CD4-positive, alpha-beta T cell (primary cell): ENCODE data around the gene PARD3B. TPM values are rescaled to one million over a fixed set of nuclear protein-coding genes. Genes with fewer than 3 reads are reported as not detected.

Experiments
- ATAC-seq: fragments of 200-7000 bp; cut with Tn5 transposase; one replicate; pipeline ENCODE4 v1.10.0; 2022; ENCODE audit warnings: mild to moderate bottlenecking; ENCODE audit not compliant: poor library complexity
- CTCF ChIA-PET: fragments of 350-600 bp; sonication (Branson Sonifier 250); formaldehyde crosslinking; loops from one replicate; lab custom pipeline; 2021; ENCODE audit warnings: antibody characterized with exemption, inconsistent platforms; lab: Charles Lee
- POLR2A ChIA-PET: fragments of 350-600 bp; sonication (Branson Sonifier 250); formaldehyde crosslinking; loops from one replicate; lab custom pipeline; 2021; ENCODE audit warnings: antibody characterized with exemption, inconsistent platforms; lab: Charles Lee
- DNase-seq, 14 experiments: peaks; one replicate each; pipeline ENCODE4 v3.0.0-alpha.2; 2013 to 2020; ENCODE audit warnings: mixed read lengths in 2 of 14
- H3K27ac ChIP-seq, 2 donors: one replicate each; pipeline versions ENCODE4 v1.5.1 to v1.7.0; 2013; ENCODE audit warnings: low read length in 2 of 2, low read depth in 1 of 2, mild to moderate bottlenecking in 1 of 2
- H3K27me3 ChIP-seq, 2 experiments: 1 replicate in 1 of 2; 2 replicates in 1 of 2; pipeline versions ENCODE4 v1.6.1 to v1.7.0; 2013; ENCODE audit warnings: low read length in 2 of 2, control low read depth in 1 of 2, mild to moderate bottlenecking in 1 of 2, moderate library complexity in 1 of 2; ENCODE audit not compliant: insufficient read depth in 2 of 2, control insufficient read depth in 1 of 2
- H3K36me3 ChIP-seq: one replicate; pipeline ENCODE4 v1.6.1; 2013; ENCODE audit warnings: low read length, control low read depth; ENCODE audit not compliant: insufficient read depth
- H3K4me1 ChIP-seq: one replicate; pipeline ENCODE4 v1.6.1; 2013; ENCODE audit warnings: low read length, control low read depth; ENCODE audit not compliant: insufficient read depth
- H3K4me3 ChIP-seq: one replicate; pipeline ENCODE4 v1.5.1; 2013; ENCODE audit warnings: mild to moderate bottlenecking, low read length, moderate library complexity
- H3K9me3 ChIP-seq, 2 experiments: 1 replicate in 1 of 2; 2 replicates in 1 of 2; pipeline versions ENCODE4 v1.6.1 to v1.7.0; 2013; ENCODE audit warnings: low read length in 2 of 2, mild to moderate bottlenecking in 2 of 2, control low read depth in 1 of 2, moderate library complexity in 1 of 2; ENCODE audit not compliant: control insufficient read depth in 1 of 2, insufficient read depth in 1 of 2
- H3K27ac Mint-ChIP-seq: one replicate; pipeline ENCODE4 v1.8.0; 2020; ENCODE audit warnings: mixed read lengths
- H3K27me3 Mint-ChIP-seq: one replicate; pipeline ENCODE4 v1.8.0; 2021; ENCODE audit warnings: mixed read lengths
- H3K36me3 Mint-ChIP-seq: one replicate; pipeline ENCODE4 v1.8.0; 2021; ENCODE audit warnings: low read depth, mixed read lengths
- H3K4me1 Mint-ChIP-seq: one replicate; pipeline ENCODE4 v1.8.0; 2021; ENCODE audit warnings: low read depth, mixed read lengths
- H3K4me3 Mint-ChIP-seq: one replicate; pipeline ENCODE4 v1.8.0; 2020; ENCODE audit warnings: mild to moderate bottlenecking, mixed read lengths
- H3K9me3 Mint-ChIP-seq: one replicate; pipeline ENCODE4 v1.8.0; 2020; ENCODE audit warnings: mixed read lengths
- intact Hi-C, 2 experiments: fragments of 100-400 bp; cut with DNase I in 1 of 2; cut with micrococcal nuclease in 1 of 2; formaldehyde crosslinking; loops; one replicate each; pipeline versions ENCODE4 v1.15.1 to v1.9.0; 2023 to 2025; cut with DNase I, micrococcal nuclease
- total RNA-seq, 174 experiments: library from RNA in 2 of 174; stranded (reverse) in 2 of 174; gene quantifications; one replicate each; pipeline ENCODE4 v1.2.3 and lab custom pipeline; 2021 to 2026
- TF ChIP-seq, protein P1 (sequence below): fragments of 200-600 bp; IDR thresholded peaks from one replicate; pipeline ENCODE4 v1.8.0; 2022; ENCODE audit warnings: antibody characterized with exemption, mild to moderate bottlenecking

PARD3B gene
- total RNA-seq, 2 experiments from 2014 or later = 0.87 to 1.9 TPM

GRCh38 chr2:204870053-204870452 lies 324.8 kb downstream of the PARD3B start:
- H3K27me3 ChIP-seq = no peaks in the 10 kb centered on the region
- Mint-ChIP-seq H3K4me1 (peaks cover 39% of the 10 kb centered on the region), H3K9me3 (peaks cover under 1% of the 10 kb centered on the region), H3K36me3 (no peaks in the 10 kb centered on the region), H3K27me3 (no peaks in the 10 kb centered on the region), H3K4me3 (no peak overlapping the region), H3K27ac (no peak overlapping the region)
- ChIA-PET POLR2A (interaction anchor here (1.0 kb wide), 1 partner anchor 18 kb away, joined by 3 read pairs; no protein-coding TSS in a partner anchor), CTCF (no interaction called here)
- DNase-seq (no peak), ATAC-seq (no peak)
- TF ChIP-seq, protein P1, sequence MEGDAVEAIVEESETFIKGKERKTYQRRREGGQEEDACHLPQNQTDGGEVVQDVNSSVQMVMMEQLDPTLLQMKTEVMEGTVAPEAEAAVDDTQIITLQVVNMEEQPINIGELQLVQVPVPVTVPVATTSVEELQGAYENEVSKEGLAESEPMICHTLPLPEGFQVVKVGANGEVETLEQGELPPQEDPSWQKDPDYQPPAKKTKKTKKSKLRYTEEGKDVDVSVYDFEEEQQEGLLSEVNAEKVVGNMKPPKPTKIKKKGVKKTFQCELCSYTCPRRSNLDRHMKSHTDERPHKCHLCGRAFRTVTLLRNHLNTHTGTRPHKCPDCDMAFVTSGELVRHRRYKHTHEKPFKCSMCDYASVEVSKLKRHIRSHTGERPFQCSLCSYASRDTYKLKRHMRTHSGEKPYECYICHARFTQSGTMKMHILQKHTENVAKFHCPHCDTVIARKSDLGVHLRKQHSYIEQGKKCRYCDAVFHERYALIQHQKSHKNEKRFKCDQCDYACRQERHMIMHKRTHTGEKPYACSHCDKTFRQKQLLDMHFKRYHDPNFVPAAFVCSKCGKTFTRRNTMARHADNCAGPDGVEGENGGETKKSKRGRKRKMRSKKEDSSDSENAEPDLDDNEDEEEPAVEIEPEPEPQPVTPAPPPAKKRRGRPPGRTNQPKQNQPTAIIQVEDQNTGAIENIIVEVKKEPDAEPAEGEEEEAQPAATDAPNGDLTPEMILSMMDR = no peak
- H3K27ac ChIP-seq = no peak overlapping the region
- intact Hi-C loops = loop anchor here (2.0 to 5.0 kb wide), 4 partner anchors 261 to 1133 kb away; no protein-coding TSS in a partner anchor
- H3K4me1 ChIP-seq = no peaks in the 10 kb centered on the region
- H3K9me3 ChIP-seq = no peaks in the 10 kb centered on the region
- H3K4me3 ChIP-seq = no peak overlapping the region
- no peaks in the 10 kb centered on the region for H3K36me3 ChIP-seq

DNA sequence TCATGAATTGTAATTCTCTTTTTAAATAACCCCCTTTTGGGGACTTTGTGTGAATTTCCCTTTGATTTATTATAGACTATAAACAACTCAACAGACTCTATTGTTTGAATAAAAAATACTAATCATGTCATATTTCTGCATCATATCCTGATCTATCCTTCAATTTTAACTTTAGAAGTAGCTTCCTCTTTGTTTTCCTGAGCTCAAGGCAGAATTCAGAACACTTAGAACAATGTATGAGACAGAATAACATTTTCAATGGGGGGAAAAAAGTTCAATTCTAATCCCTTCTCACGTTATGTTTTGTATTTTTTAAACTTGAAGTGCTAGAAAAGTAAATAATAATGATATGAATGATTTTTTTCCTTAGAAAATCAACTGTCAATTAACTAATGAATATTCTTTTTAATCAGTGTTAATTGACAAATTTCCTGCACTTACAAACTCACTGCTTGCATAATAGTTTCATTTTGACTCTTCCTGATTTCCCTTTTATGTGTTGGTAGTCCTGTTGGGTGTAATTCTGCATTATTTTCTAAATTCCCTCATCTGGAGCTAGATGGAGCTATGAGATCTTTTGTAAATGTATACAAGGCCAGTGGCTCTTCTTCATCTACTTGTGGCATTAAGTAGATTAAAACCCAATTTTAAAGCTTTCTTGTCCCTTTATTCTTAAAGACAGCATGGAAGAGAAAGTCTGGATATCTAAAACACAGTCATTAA lies 326.1 kb downstream of the PARD3B start:
- TF ChIP-seq, protein P1 = peak; percentile 84
- Mint-ChIP-seq H3K27me3 (no peaks in the 10 kb centered on the region), H3K4me3 (no peak overlapping the region), H3K4me1 (peaks cover 52% of the 10 kb centered on the region), H3K36me3 (no peaks in the 10 kb centered on the region), H3K9me3 (peaks cover 4% of the 10 kb centered on the region), H3K27ac (no peak overlapping the region)
- POLR2A ChIA-PET = interaction anchor here (1.1 to 1.9 kb wide), 5 partner anchors 10 to 804 kb away, joined by 3 to 13 read pairs (median 4); no protein-coding TSS in a partner anchor
- DNase-seq = peak in 3 of 14 experiments; percentile 60 to 71 (median 61)
- CTCF ChIA-PET = interaction anchor here (1.1 kb wide), 2 partner anchors 259 to 809 kb away, joined by 3 to 6 read pairs; no protein-coding TSS in a partner anchor
- Histone ChIP-seq H3K36me3 (no peaks in the 10 kb centered on the region), H3K27ac (no peak overlapping the region), H3K4me3 (no peak overlapping the region), H3K9me3 (no peaks in the 10 kb centered on the region), H3K4me1 (peaks cover 3% of the 10 kb centered on the region), H3K27me3 (no peaks in the 10 kb centered on the region)
- intact Hi-C loops = loop anchor here (1.0 to 5.0 kb wide), 6 partner anchors 259 to 1134 kb away; no protein-coding TSS in a partner anchor
- peak; percentile 59 for ATAC-seq

- intact Hi-C loops = no loop called here
- peaks cover 4% of the 10 kb centered on the region for H3K9me3 Mint-ChIP-seq
- ATAC-seq (no peak), DNase-seq (no peak)
- H3K27ac Mint-ChIP-seq = peak overlapping the region; percentile 67
- Histone ChIP-seq H3K27me3 (no peaks in the 10 kb centered on the region), H3K27ac (no peak overlapping the region), H3K9me3 (no peaks in the 10 kb centered on the region), H3K4me3 (no peak overlapping the region), H3K4me1 (peaks cover 10% of the 10 kb centered on the region), H3K36me3 (no peaks in the 10 kb centered on the region)
- POLR2A ChIA-PET = interaction anchor here (0.6 to 2.4 kb wide), 2 partner anchors 91 to 247 kb away, joined by 3 to 5 read pairs; no protein-coding TSS in a partner anchor
- H3K4me1 Mint-ChIP-seq = peaks cover 84% of the 10 kb centered on the region
- H3K27me3 Mint-ChIP-seq = no peaks in the 10 kb centered on the region
- H3K4me3 Mint-ChIP-seq = no peak overlapping the region
- no peaks in the 10 kb centered on the region for H3K36me3 Mint-ChIP-seq
- TF ChIP-seq, protein P1 = no peak
- CTCF ChIA-PET = no interaction called here
Observed at GRCh38 chr2:204876311-204876710, 331.0 kb downstream of the PARD3B start.
